ENCODE results near the gene GAPDH.

GRCh38 chr12:6546016-6546415 lies 11.7 kb downstream of the GAPDH start:
- no peak for TF ChIP-seq HOXA7 (CRISPR knock-in tag; IDR thresholded peaks at IDR 0.05)
- no peak for TF ChIP-seq CTCF (IDR thresholded peaks at IDR 0.05)
- TF ChIP-seq SMC3 (IDR thresholded peaks at IDR 0.05) = no peak
- no peak for TF ChIP-seq EP300 (IDR thresholded peaks at IDR 0.05)
- no peak for TF ChIP-seq HDAC2 (IDR thresholded peaks at IDR 0.05)
- TF ChIP-seq HMGXB4 (CRISPR knock-in tag; IDR thresholded peaks at IDR 0.05; ENCODE audit: borderline replicate concordance) = no peak
- TF ChIP-seq KDM1A (IDR thresholded peaks at IDR 0.05; ENCODE audit: low read depth) = no peak
- no peak for TF ChIP-seq RFX5 (IDR thresholded peaks at IDR 0.05)
- no peak for TF ChIP-seq POLR2AphosphoS2 (conservative IDR thresholded peaks at IDR 0.05; ENCODE audit: low read length)
- TF ChIP-seq REST (IDR thresholded peaks at IDR 0.05) = no peak
- TF ChIP-seq ZNF302 (CRISPR knock-in tag; IDR thresholded peaks at IDR 0.05) = no peak
- TF ChIP-seq RAD21 (conservative IDR thresholded peaks at IDR 0.05 in 1 of 2, IDR thresholded peaks at IDR 0.05 in 1 of 2) = no peak
- no peak for TF ChIP-seq E2F6 (IDR thresholded peaks at IDR 0.05; ENCODE audit: borderline replicate concordance, low read depth)

All from A549 (cell line).